Measurements from ENCODE around the gene ITGB3BP.
"Not testable (repeated sequence)": the region's sequence is repeated elsewhere in the genome, so short reads cannot be mapped to it uniquely, and the experiment has no call there.

Gene ITGB3BP

DNA sequence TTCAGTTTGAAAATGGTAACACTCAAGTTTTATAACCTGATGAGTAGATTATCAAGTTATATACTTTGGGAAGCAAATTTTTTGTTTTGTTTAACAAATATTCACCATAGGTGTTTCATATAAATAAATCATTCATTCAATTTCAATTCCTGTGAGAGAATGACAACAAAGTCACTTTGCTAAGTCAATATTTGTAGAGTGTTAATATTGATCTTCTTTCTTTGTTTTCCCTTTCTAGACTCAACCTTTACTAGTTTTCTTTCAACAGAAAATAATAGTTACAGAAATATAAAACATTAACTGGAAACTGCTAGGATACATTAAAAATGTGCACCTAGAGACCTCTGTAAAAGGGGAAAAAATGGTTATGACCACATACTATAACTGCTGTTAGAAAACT lies 11.4 kb upstream of the ITGB3BP start:
- no peak for FAIRE-seq
- no peak for TF ChIP-seq POLR2A (IDR thresholded peaks at IDR 0.05; ENCODE audit: low read depth, low read length)

DNA sequence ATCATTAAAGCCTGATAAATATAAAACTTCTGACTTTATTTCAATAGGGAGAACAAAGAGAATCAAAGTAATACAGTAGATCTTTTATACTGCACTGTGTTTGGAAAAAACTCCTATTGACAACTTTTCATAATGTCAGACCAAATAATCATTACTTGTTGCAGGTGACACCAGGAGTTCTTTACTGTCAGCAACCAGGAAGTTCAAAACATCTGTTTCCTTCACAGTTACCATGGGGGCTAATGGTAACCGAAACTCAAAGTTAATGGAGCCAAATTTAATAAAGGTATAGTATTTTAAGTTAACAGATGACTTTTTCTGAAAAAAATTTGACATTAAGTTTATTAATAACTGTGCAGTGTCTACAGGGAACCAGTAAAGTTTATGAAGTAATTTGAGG lies 10.9 kb upstream of the ITGB3BP start:
- TF ChIP-seq POLR2A (IDR thresholded peaks at IDR 0.05; ENCODE audit: low read depth, low read length): no peak
- DNase-seq (ENCODE audit: insufficient read length, low spot score) (no peak), FAIRE-seq (no peak)

More for the DNA sequence above, 11.4 kb upstream of the ITGB3BP start:
- DNase-seq (ENCODE audit: insufficient read length, low spot score): no peak

DNA sequence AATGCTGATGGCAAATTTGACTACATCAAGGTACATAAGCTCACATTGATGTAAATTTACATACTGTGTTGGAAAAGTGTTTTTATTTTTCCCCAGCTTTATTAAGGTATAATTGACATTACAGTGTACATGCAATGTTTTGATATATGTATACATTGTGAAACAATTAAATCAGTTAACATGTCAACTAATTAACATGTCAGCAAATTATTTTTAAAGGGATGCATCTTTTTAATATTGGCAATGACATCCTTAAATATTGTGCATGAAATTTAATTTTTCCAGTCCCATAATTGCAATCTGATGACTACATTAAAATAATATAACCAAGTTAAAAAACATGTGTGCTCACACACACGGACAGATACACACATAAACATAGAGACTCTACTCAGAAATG lies 9.7 kb upstream of the ITGB3BP start:
- TF ChIP-seq POLR2A (IDR thresholded peaks at IDR 0.05; ENCODE audit: low read depth, low read length): no peak
- FAIRE-seq (no peak), DNase-seq (ENCODE audit: insufficient read length, low spot score) (no peak)

DNA sequence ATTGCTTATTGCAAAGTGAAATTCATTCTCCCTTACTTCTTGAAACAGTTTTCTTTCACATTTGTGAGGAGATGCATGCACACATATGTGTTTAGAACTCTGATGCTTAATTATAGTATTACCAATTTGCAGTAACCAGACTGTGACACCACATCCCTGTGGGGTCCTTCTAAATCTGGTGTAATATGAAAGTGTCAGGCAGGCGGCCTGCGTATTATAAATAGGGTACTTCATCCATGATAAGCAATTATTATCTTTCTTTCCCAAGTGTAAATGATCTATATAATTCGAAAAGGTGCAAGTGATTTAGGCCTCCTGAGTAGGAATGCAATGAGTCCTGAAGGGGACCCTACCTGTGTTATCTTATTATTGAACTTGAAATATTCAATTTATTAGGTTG lies 1.2 kb upstream of the ITGB3BP start:
- no peak for DNase-seq (ENCODE audit: insufficient read length, low spot score)
- TF ChIP-seq POLR2A (IDR thresholded peaks at IDR 0.05; ENCODE audit: low read depth, low read length): no peak
- no peak for FAIRE-seq

DNA sequence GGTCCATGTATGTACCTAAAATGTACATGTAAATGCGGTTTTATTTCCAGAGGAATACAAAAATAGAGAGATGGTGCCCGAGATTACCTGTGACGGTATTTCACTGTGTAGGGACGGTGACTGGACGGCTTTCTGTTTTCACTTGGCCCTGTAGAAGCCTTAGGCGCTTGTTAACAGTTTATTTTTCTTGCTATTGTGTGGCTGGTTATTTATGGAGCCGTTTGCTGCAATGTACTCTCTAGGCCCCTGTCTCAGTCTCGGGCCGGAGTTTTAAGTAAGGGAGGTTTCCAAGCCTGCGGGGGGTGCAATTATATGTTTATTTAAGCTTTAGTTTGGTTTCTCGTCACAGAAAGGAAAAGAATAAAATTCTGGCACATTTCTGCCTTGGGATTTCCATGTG lies 713 bp upstream of the ITGB3BP start:
- no peak for TF ChIP-seq POLR2A (IDR thresholded peaks at IDR 0.05; ENCODE audit: low read depth, low read length)
- DNase-seq (ENCODE audit: insufficient read length, low spot score) (peak; percentile 1), FAIRE-seq (no peak)

DNA sequence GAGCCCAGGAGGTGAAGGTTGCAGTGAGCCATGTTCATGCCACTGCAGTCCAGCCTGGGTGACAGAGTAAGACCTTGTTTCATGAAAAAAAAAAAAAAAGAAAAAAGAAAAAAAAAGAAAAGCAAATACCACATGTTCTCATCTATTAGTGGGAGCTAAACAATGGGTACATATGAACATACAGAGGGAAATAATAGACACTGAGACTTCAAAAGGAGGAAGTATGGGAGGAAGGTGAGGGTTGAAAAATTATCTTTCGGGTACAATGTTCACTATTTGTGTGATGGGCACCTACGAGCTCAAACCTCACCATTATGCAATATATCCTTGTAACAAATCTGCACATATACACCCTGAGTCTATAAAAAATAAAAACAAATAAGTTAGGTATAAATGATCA lies 6.4 kb downstream of the ITGB3BP start:
- DNase-seq (ENCODE audit: insufficient read length, low spot score) (no peak), FAIRE-seq (no peak)
- TF ChIP-seq POLR2A (IDR thresholded peaks at IDR 0.05; ENCODE audit: low read depth, low read length): no peak

DNA sequence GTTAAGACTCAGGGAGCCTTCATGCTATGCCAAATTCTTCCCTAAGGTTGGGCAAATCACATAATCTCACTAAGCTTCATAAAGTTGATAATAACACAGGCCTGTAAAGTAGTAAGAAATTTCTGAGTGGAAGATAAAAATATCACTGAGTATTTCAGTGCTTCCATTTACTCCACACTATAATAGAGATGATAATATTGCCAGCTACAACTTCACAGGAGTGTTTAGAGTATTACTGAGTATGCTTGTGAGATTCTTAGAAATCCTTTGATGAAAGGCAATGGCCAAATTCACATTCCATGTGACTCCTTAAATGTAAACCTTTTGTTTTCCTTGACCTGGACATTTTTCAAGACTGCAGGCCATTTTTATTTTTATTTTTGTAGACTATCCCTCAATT lies 10.4 kb downstream of the ITGB3BP start:
- FAIRE-seq: peak; percentile 48
- no peak for TF ChIP-seq POLR2A (IDR thresholded peaks at IDR 0.05; ENCODE audit: low read depth, low read length)
- no peak for DNase-seq (ENCODE audit: insufficient read length, low spot score)

DNA sequence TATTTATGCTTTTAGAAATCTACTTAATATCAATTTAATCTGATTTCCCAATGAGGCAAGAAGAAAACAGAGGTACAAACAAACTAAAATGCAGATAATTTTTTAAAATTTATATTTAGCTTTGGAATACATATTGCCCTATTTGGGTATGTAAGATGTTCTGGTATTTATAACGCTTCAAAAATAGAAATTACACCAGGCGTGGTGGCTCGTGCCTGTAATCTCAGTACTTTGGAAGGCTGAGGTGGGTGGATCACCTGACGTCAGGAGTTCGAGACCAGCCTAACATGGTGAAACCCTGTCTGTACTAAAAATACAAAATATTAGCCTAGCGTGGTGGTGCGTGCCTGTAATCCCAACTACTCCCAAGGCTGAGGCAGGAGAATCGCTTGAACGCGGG lies 13.3 kb downstream of the ITGB3BP start:
- FAIRE-seq: no peak
- no peak for TF ChIP-seq POLR2A (IDR thresholded peaks at IDR 0.05; ENCODE audit: low read depth, low read length)

DNA sequence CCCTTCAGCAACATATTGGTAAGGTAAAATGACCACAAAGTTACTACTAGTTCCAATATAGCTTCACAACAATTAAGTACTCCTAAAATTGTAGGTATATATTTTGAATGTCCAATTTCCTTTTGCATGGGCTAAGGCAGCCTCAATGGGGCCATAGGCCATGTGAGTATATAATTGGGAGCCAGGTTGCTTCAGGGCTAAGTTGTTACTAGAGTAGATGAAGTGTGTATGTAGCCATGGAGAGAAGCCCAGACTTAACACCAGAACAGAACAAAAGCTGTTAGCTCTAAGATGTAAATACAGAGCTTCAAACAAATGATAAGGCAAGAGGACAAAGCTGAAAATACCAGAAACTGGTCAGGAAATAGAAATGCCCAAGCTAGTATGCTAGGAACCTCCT lies 16.2 kb downstream of the ITGB3BP start:
- TF ChIP-seq POLR2A (IDR thresholded peaks at IDR 0.05; ENCODE audit: low read depth, low read length): no peak
- FAIRE-seq: no peak
- DNase-seq (ENCODE audit: insufficient read length, low spot score): no peak

More for the DNA sequence above, 13.3 kb downstream of the ITGB3BP start:
- DNase-seq (ENCODE audit: insufficient read length, low spot score): no peak

DNA sequence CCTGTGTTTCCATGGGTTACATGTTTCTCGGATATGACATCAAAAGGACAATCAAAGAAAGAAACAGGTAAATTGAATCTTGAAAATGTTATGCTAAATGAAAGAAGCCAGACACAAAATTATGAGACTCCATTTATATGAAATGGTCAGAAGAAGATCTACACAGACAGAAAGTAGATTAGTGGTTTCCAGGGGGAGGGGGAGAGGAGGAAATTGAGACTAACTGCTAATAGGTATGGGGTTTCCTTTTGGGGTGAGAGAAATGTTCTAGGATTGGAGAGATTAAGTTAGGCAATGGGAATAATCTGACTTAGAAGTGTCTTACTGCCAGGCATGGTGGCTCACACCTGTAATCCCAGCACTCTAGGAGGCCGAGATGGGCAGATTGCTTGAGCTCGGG lies 21.8 kb downstream of the ITGB3BP start:
- FAIRE-seq (no peak), DNase-seq (ENCODE audit: insufficient read length, low spot score) (no peak)
- no peak for TF ChIP-seq POLR2A (IDR thresholded peaks at IDR 0.05; ENCODE audit: low read depth, low read length)

DNA sequence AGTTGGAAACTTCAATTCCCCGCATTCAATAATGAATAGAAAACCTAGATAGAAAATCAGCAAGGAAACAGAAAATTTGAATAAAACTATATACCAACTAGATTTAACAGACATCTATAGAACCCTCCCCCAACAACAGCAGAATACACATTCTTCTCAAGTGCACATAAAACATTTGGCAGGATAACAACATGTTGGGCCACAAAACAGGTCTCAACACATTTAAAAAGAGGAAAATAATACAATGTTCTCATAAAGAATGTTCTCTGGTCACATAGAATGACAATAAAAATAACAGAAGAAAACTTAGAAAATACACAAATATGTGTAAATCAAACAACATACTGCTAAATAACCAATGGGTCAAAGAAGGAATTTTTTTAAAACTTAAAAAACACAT lies 24.9 kb downstream of the ITGB3BP start:
- FAIRE-seq (no peak), DNase-seq (ENCODE audit: insufficient read length, low spot score) (no peak)
- no peak for TF ChIP-seq POLR2A (IDR thresholded peaks at IDR 0.05; ENCODE audit: low read depth, low read length)

DNA sequence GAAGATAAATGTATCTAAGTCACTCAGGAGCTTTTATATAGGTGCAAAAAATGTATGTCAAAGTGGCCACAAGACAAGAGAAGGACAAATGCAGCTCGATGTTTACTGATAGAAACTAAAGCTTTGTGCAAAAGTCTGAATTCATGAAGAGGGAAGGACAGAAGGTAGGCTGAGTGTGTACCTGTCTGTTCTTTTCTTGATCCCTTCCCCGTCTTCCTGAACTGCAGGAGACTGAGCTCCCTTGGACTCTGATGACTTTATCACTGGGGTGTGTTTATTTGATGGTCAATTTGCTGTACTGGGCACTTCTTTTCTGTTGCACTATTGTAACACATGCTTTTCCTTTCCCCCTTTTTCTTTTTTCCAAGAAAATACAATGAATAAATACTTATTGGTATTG lies 25.4 kb downstream of the ITGB3BP start:
- DNase-seq (ENCODE audit: insufficient read length, low spot score) (no peak), FAIRE-seq (peak; percentile 30)
- TF ChIP-seq POLR2A (IDR thresholded peaks at IDR 0.05; ENCODE audit: low read depth, low read length): no peak

DNA sequence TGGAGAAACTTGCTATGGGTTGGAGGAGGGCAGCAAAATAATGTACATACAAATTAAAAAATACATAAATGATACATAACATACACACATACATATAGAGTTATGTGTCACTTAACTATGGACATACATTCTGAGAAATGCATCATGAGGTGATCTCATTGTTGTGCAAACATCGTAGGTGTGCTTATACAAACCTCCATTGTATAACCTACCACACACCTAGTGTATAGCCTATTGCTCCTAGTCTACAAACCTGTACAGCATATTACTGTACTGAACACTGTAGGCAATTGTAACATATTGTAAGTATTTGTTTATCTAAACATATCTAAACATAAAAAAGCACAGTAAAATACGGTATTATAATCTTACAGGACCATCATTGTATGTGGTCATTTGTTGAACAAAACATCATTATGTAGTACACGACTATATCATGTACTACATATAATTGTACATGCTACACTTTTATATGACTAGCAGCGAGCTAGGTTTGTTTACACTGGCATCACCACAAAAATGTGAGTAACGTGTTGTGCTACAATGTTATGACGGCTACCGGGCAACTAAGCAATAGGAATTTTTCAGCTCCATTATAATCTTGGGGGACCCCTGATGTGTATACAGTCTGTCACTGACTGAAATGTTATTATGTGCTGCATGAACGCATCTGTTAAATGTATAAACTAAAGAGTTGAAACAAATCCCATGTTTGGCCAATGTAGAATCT lies 35.5 kb downstream of the ITGB3BP start:
- no peak for TF ChIP-seq POLR2A (IDR thresholded peaks at IDR 0.05; ENCODE audit: low read depth, low read length)
- DNase-seq (ENCODE audit: insufficient read length, low spot score) (no peak), FAIRE-seq (no peak)

DNA sequence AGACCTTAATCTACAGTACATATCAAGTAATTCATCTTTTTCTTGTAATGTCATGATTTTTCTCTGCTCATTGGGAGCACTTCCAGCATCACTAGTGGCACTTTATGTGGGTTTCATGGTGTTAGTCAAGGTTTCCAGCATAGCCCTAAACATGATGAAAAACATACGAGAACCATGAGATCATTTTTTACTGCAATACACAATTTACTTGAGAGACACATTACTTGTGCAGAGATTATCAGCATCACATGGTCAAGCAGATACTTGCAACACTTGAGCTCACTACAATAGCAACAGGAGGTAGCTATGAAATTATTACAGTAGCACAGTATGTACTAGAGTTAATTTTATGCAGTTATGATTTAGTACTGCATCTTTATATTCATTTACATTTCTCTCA lies 36.4 kb downstream of the ITGB3BP start:
- DNase-seq (ENCODE audit: insufficient read length, low spot score) (no peak), FAIRE-seq (no peak)
- no peak for TF ChIP-seq POLR2A (IDR thresholded peaks at IDR 0.05; ENCODE audit: low read depth, low read length)

DNA sequence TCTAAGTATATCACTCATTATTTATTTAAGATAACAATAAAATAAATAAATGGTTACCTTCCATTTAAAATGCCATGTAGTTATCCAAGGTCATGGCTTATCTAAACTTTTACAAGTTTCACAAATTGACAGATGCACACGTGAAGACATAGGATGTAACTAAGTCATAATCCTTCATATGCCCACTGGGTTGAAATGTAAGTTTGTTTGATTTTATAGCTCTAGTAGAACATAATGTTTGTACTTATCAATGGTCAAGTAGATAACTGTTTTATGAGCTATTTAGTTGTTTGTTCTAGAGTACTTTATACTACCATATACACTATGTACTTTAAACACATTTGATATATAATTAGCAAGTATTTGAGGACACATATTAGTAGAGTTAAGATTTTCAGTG lies 43.0 kb downstream of the ITGB3BP start:
- no peak for TF ChIP-seq POLR2A (IDR thresholded peaks at IDR 0.05; ENCODE audit: low read depth, low read length)
- DNase-seq (ENCODE audit: insufficient read length, low spot score) (no peak), FAIRE-seq (no peak)

DNA sequence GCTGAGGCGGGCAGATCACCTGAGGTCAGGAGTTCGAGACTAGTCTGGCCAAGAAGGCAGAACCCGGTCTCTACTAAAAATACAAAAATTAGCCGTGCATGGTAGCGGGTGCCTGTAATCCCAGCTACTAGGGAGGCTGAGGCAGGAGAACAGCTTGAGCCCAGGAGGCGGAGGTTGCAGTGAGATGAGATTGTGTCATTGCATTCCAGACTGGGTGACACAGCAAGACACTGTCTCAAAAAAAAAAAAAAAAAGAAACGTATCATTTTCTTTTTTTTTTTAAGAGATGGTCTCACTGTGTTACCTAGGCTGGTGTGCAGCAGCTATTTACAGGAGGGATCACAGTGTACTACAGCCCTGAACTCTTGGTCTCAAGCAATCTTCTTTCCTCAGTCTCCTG lies 47.3 kb downstream of the ITGB3BP start:
- no peak for TF ChIP-seq POLR2A (IDR thresholded peaks at IDR 0.05; ENCODE audit: low read depth, low read length)
- FAIRE-seq: no peak
- no peak for DNase-seq (ENCODE audit: insufficient read length, low spot score)

DNA sequence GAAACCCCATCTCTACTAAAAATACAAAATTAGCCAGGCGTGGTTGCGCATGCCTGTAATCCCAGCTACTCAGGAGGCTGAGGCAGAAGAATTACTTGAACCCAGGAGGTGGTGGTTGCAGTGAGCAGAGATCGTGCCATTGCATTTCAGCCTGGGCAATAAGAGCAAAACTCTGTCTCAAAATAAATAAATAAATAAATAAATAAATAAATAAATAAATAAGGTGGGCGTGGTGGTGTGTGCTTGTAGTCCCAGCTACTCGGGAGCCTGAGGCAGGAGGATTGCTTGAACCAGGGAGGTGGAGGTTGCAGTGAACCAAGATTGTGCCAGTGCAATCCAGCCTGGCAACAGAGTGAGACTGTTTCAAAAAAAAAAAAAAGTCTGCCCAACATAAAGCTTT lies 54.3 kb downstream of the ITGB3BP start:
- not testable (repeated sequence) for FAIRE-seq

More for the DNA sequence above, 54.3 kb downstream of the ITGB3BP start:
- DNase-seq (ENCODE audit: insufficient read length, low spot score): not testable (repeated sequence)
